Effector memory CD8-positive, alpha-beta T cell (primary cell): ENCODE measurements around the gene PPFIBP2.

Experiments used
- ATAC-seq: fragments of 150-1000 bp; cut with Tn5 transposase; replicated peaks from 2 replicates; pipeline ENCODE4 v1.10.0; 2021; ENCODE audit warnings: mild to moderate bottlenecking, moderate library complexity
- DNase-seq, 3 experiments: peaks; one replicate each; pipeline ENCODE4 v3.0.0; 2021
- H3K27ac Mint-ChIP-seq, 2 donors: one replicate each; pipeline ENCODE4 v1.8.0; 2022; ENCODE audit warnings: mild to moderate bottlenecking in 2 of 2, mixed read lengths in 2 of 2, moderate library complexity in 2 of 2
- H3K27me3 Mint-ChIP-seq, 2 donors: one replicate each; pipeline ENCODE4 v1.8.0; 2022; ENCODE audit warnings: mixed read lengths in 2 of 2
- H3K36me3 Mint-ChIP-seq: one replicate; pipeline ENCODE4 v1.8.0; 2022; ENCODE audit warnings: mild to moderate bottlenecking, moderate library complexity, mixed read lengths; ENCODE audit not compliant: insufficient read depth
- H3K4me1 Mint-ChIP-seq, 2 donors: one replicate each; pipeline ENCODE4 v1.8.0; 2022; ENCODE audit warnings: low read depth in 2 of 2, mixed read lengths in 2 of 2
- H3K4me3 Mint-ChIP-seq, 2 donors: one replicate each; pipeline ENCODE4 v1.8.0; 2022; ENCODE audit warnings: mild to moderate bottlenecking in 2 of 2, mixed read lengths in 2 of 2, moderate library complexity in 2 of 2
- H3K9me3 Mint-ChIP-seq, 2 donors: one replicate each; pipeline ENCODE4 v1.8.0; 2022; ENCODE audit warnings: mixed read lengths in 2 of 2

PPFIBP2 gene

GRCh38 chr11:7603031-7603781 lies 89.4 kb downstream of the PPFIBP2 start:
- H3K4me3 Mint-ChIP-seq: no peak overlapping the region
- DNase-seq: no peak
- H3K9me3 Mint-ChIP-seq: no peaks in the 10 kb centered on the region
- no peaks in the 10 kb centered on the region for H3K27me3 Mint-ChIP-seq
- no peaks in the 10 kb centered on the region for H3K4me1 Mint-ChIP-seq
- ATAC-seq: no peak
- no peaks in the 10 kb centered on the region for H3K36me3 Mint-ChIP-seq
- H3K27ac Mint-ChIP-seq: peak overlapping the region in 1 of 2 donors; percentile 14

GRCh38 chr11:7604331-7604955 lies 90.6 kb downstream of the PPFIBP2 start:
- H3K36me3 Mint-ChIP-seq: no peaks in the 10 kb centered on the region
- DNase-seq (no peak), ATAC-seq (no peak)
- H3K4me3 Mint-ChIP-seq: no peak overlapping the region
- no peaks in the 10 kb centered on the region for H3K27me3 Mint-ChIP-seq
- H3K27ac Mint-ChIP-seq: no peak overlapping the region
- no peaks in the 10 kb centered on the region for H3K4me1 Mint-ChIP-seq
- H3K9me3 Mint-ChIP-seq: no peaks in the 10 kb centered on the region

GRCh38 chr11:7605186-7605943 lies 91.6 kb downstream of the PPFIBP2 start:
- DNase-seq: no peak
- no peak for ATAC-seq
- no peaks in the 10 kb centered on the region for H3K9me3 Mint-ChIP-seq

GRCh38 chr11:7606496-7606895 lies 92.7 kb downstream of the PPFIBP2 start:
- Mint-ChIP-seq H3K4me1 (no peaks in the 10 kb centered on the region), H3K9me3 (no peaks in the 10 kb centered on the region), H3K36me3 (no peaks in the 10 kb centered on the region), H3K4me3 (no peak overlapping the region), H3K27me3 (no peaks in the 10 kb centered on the region), H3K27ac (no peak overlapping the region)
- no peak for DNase-seq
- ATAC-seq: no peak

More at GRCh38 chr11:7605186-7605943, 91.6 kb downstream of the PPFIBP2 start:
- H3K27me3 Mint-ChIP-seq: no peaks in the 10 kb centered on the region
- no peaks in the 10 kb centered on the region for H3K4me1 Mint-ChIP-seq
- no peaks in the 10 kb centered on the region for H3K36me3 Mint-ChIP-seq
- H3K4me3 Mint-ChIP-seq: no peak overlapping the region
- no peak overlapping the region for H3K27ac Mint-ChIP-seq

GRCh38 chr11:7609015-7609414 lies 95.2 kb downstream of the PPFIBP2 start:
- Mint-ChIP-seq H3K9me3 (no peaks in the 10 kb centered on the region), H3K4me1 (no peaks in the 10 kb centered on the region), H3K27me3 (no peaks in the 10 kb centered on the region), H3K27ac (no peak overlapping the region), H3K4me3 (no peak overlapping the region), H3K36me3 (no peaks in the 10 kb centered on the region)
- DNase-seq (no peak), ATAC-seq (no peak)

GRCh38 chr11:7609521-7609920 lies 95.7 kb downstream of the PPFIBP2 start:
- Mint-ChIP-seq H3K4me3 (no peak overlapping the region), H3K4me1 (no peaks in the 10 kb centered on the region), H3K27ac (no peak overlapping the region), H3K27me3 (no peaks in the 10 kb centered on the region), H3K36me3 (no peaks in the 10 kb centered on the region), H3K9me3 (no peaks in the 10 kb centered on the region)
- DNase-seq: no peak
- ATAC-seq: no peak

- no peak overlapping the region for H3K27ac Mint-ChIP-seq
- H3K9me3 Mint-ChIP-seq: no peaks in the 10 kb centered on the region
- ATAC-seq (no peak), DNase-seq (no peak)
- no peaks in the 10 kb centered on the region for H3K36me3 Mint-ChIP-seq
- H3K4me3 Mint-ChIP-seq: no peak overlapping the region
- no peaks in the 10 kb centered on the region for H3K27me3 Mint-ChIP-seq
- H3K4me1 Mint-ChIP-seq: no peaks in the 10 kb centered on the region
These were observed 96.6 kb downstream of the PPFIBP2 start for GRCh38 chr11:7610393-7610792.

- Mint-ChIP-seq H3K4me1 (no peaks in the 10 kb centered on the region), H3K27ac (no peak overlapping the region), H3K9me3 (no peaks in the 10 kb centered on the region), H3K4me3 (no peak overlapping the region), H3K27me3 (no peaks in the 10 kb centered on the region), H3K36me3 (no peaks in the 10 kb centered on the region)
- no peak for DNase-seq
- ATAC-seq: no peak
These were observed 97.6 kb downstream of the PPFIBP2 start for GRCh38 chr11:7611411-7611810.

- ATAC-seq (no peak), DNase-seq (no peak)
- Mint-ChIP-seq H3K36me3 (no peaks in the 10 kb centered on the region), H3K9me3 (no peaks in the 10 kb centered on the region), H3K27me3 (no peaks in the 10 kb centered on the region), H3K4me3 (no peak overlapping the region), H3K4me1 (no peaks in the 10 kb centered on the region), H3K27ac (no peak overlapping the region)
These were observed 98.4 kb downstream of the PPFIBP2 start for GRCh38 chr11:7612056-7612660.

GRCh38 chr11:7612661-7613393 lies 99.0 kb downstream of the PPFIBP2 start:
- ATAC-seq (no peak), DNase-seq (no peak)
- Mint-ChIP-seq H3K4me1 (no peaks in the 10 kb centered on the region), H3K36me3 (no peaks in the 10 kb centered on the region), H3K4me3 (no peak overlapping the region), H3K27ac (no peak overlapping the region), H3K27me3 (no peaks in the 10 kb centered on the region), H3K9me3 (no peaks in the 10 kb centered on the region)

- Mint-ChIP-seq H3K4me3 (no peak overlapping the region), H3K36me3 (no peaks in the 10 kb centered on the region), H3K4me1 (no peaks in the 10 kb centered on the region), H3K27ac (no peak overlapping the region), H3K27me3 (no peaks in the 10 kb centered on the region), H3K9me3 (no peaks in the 10 kb centered on the region)
- DNase-seq (no peak), ATAC-seq (no peak)
These were observed 99.6 kb downstream of the PPFIBP2 start for GRCh38 chr11:7613394-7613720.

GRCh38 chr11:7614656-7615055 lies 100.9 kb downstream of the PPFIBP2 start:
- no peaks in the 10 kb centered on the region for H3K27me3 Mint-ChIP-seq
- no peaks in the 10 kb centered on the region for H3K4me1 Mint-ChIP-seq
- H3K4me3 Mint-ChIP-seq: no peak overlapping the region
- DNase-seq (no peak), ATAC-seq (no peak)
- H3K36me3 Mint-ChIP-seq: no peaks in the 10 kb centered on the region
- no peak overlapping the region for H3K27ac Mint-ChIP-seq
- no peaks in the 10 kb centered on the region for H3K9me3 Mint-ChIP-seq

GRCh38 chr11:7617032-7617431 lies 103.2 kb downstream of the PPFIBP2 start:
- no peaks in the 10 kb centered on the region for H3K9me3 Mint-ChIP-seq
- no peak overlapping the region for H3K27ac Mint-ChIP-seq
- H3K4me1 Mint-ChIP-seq: no peaks in the 10 kb centered on the region
- H3K36me3 Mint-ChIP-seq: no peaks in the 10 kb centered on the region
- no peak overlapping the region for H3K4me3 Mint-ChIP-seq
- ATAC-seq: no peak
- DNase-seq: no peak
- H3K27me3 Mint-ChIP-seq: no peaks in the 10 kb centered on the region
